H1 (cell line): ENCODE results near the gene ANXA2. TPM values are rescaled to one million over a fixed set of nuclear protein-coding genes. Genes with fewer than 3 reads are reported as not detected.

Experiments
- CTCF ChIA-PET: fragments of 300-600 bp; sonication (Branson Sonifier 250); formaldehyde crosslinking; loops from one replicate; lab custom pipeline; 2021; ENCODE audit not compliant: partially characterized antibody; lab: Charles Lee
- POLR2A ChIA-PET: fragments of 300-600 bp; sonication (Branson Sonifier 250); formaldehyde crosslinking; loops from one replicate; lab custom pipeline; 2021; ENCODE audit warnings: inconsistent platforms; ENCODE audit not compliant: partially characterized antibody; lab: Charles Lee
- DNase-seq, 2 experiments: peaks; one replicate each; pipeline versions ENCODE4 v3.0.0 to v3.0.0-alpha.2; 2010 to 2022; ENCODE audit warnings: low spot score in 2 of 2, low read depth in 1 of 2, mixed read lengths in 1 of 2
- FAIRE-seq: peaks from 2 replicates; lab custom pipeline; 2011; peaks lifted over from hg19 to GRCh38; lab: Jason Lieb, UNC
- H2AFZ ChIP-seq: 2 replicates; pipeline ENCODE4 v1.8.1; 2012; ENCODE audit warnings: low read length, inconsistent platforms
- H2AK5ac ChIP-seq: 2 replicates; pipeline ENCODE4 v1.6.1; 2013; ENCODE audit warnings: low read depth, low read length
- H2BK120ac ChIP-seq: replicated peaks from 2 replicates; pipeline ENCODE3; 2013; ENCODE audit warnings: low read depth, low read length, inconsistent platforms
- H2BK12ac ChIP-seq: 2 replicates; pipeline ENCODE4 v1.6.1; 2013; ENCODE audit warnings: low read depth, low read length
- H2BK15ac ChIP-seq: 2 replicates; pipeline ENCODE4 v1.6.1; 2013; ENCODE audit warnings: low read length
- H2BK20ac ChIP-seq: 2 replicates; pipeline ENCODE4 v1.6.1; 2013; ENCODE audit warnings: low read length
- H2BK5ac ChIP-seq: 2 replicates; pipeline ENCODE4 v1.6.1; 2013; ENCODE audit warnings: low read depth, low read length
- H3K14ac ChIP-seq: 2 replicates; pipeline ENCODE4 v1.6.1; 2013; ENCODE audit warnings: inconsistent platforms; ENCODE audit not compliant: insufficient read length
- H3K18ac ChIP-seq: 2 replicates; pipeline ENCODE4 v1.6.1; 2013; ENCODE audit warnings: low read length; ENCODE audit errors: extremely low read depth
- H3K23ac ChIP-seq: 2 replicates; pipeline ENCODE4 v1.6.1; 2013; ENCODE audit warnings: inconsistent platforms; ENCODE audit not compliant: insufficient read length
- H3K23me2 ChIP-seq: 2 replicates; pipeline ENCODE4 v1.6.1; 2013; ENCODE audit warnings: low read depth, low read length
- H3K27ac ChIP-seq: 2 replicates; pipeline ENCODE4 v1.6.1; 2011; ENCODE audit warnings: low read depth, low read length, inconsistent platforms
- H3K27me3 ChIP-seq, 4 experiments: replicated peaks in 1 of 4; 1 replicate in 1 of 4; 2 replicates in 3 of 4; pipeline versions ENCODE4 v1.6.1 to v1.8.1; 2011 to 2013; ENCODE audit warnings: low read length in 3 of 4, mild to moderate bottlenecking in 3 of 4, inconsistent platforms in 2 of 4, mixed read lengths in 2 of 4, moderate library complexity in 1 of 4; ENCODE audit not compliant: control insufficient read depth in 3 of 4, insufficient read depth in 3 of 4; ENCODE audit errors: extremely low read depth in 1 of 4
- H3K36me3 ChIP-seq, 4 experiments: 2 replicates each; pipeline versions ENCODE4 v1.6.1 to v1.8.1; 2011 to 2013; ENCODE audit warnings: mild to moderate bottlenecking in 4 of 4, low read length in 3 of 4, moderate library complexity in 2 of 4, control low read depth in 1 of 4, inconsistent platforms in 1 of 4; ENCODE audit not compliant: insufficient read depth in 4 of 4, control insufficient read depth in 2 of 4
- H3K4ac ChIP-seq: replicated peaks from 2 replicates; pipeline ENCODE3; 2013; ENCODE audit warnings: low read length, low read depth, mixed read lengths, inconsistent platforms; ENCODE audit not compliant: insufficient read length
- H3K4me1 ChIP-seq, 4 experiments: replicated peaks in 1 of 4; 1 replicate in 1 of 4; 2 replicates in 3 of 4; pipeline versions ENCODE4 v1.6.1 to v1.8.1; 2011 to 2013; ENCODE audit warnings: low read length in 3 of 4, inconsistent platforms in 2 of 4, mixed read lengths in 1 of 4; ENCODE audit not compliant: insufficient read depth in 4 of 4, control insufficient read depth in 3 of 4
- H3K4me2 ChIP-seq, 2 experiments: 2 replicates each; pipeline versions ENCODE4 v1.6.1 to v1.8.1; 2011 to 2013; ENCODE audit warnings: low read depth in 2 of 2, low read length in 2 of 2, control low read depth in 1 of 2, inconsistent platforms in 1 of 2, mild to moderate bottlenecking in 1 of 2; ENCODE audit not compliant: insufficient read depth in 1 of 2
- H3K4me3 ChIP-seq, 4 experiments: fragments of 200-600, 300-600 bp in 1 of 4; sonication (generic), shearing (Covaris generic), sonication (Bioruptor Twin) in 1 of 4; 2 replicates each; pipeline versions ENCODE4 v1.5.1 to v1.8.1; 2011 to 2016; ENCODE audit warnings: low read length in 4 of 4, low read depth in 3 of 4, control low read depth in 2 of 4, inconsistent platforms in 2 of 4, mild to moderate bottlenecking in 2 of 4, mixed read lengths in 1 of 4, moderate library complexity in 1 of 4; ENCODE audit not compliant: insufficient read depth in 2 of 4; ENCODE audit errors: extremely low read depth in 1 of 4
- H3K56ac ChIP-seq: replicated peaks from 2 replicates; pipeline ENCODE3; 2013; ENCODE audit warnings: low read depth, mild to moderate bottlenecking, mixed read lengths, low read length, inconsistent platforms; ENCODE audit not compliant: insufficient read length
- H3K79me1 ChIP-seq: 2 replicates; pipeline ENCODE4 v1.6.1; 2013; ENCODE audit warnings: low read depth, low read length, control low read depth
- H3K79me2 ChIP-seq, 2 experiments: 2 replicates each; pipeline versions ENCODE4 v1.6.1 to v1.8.1; 2012 to 2013; ENCODE audit warnings: low read length in 2 of 2, mild to moderate bottlenecking in 2 of 2, inconsistent platforms in 1 of 2; ENCODE audit not compliant: insufficient read depth in 2 of 2, control insufficient read depth in 1 of 2
- H3K9ac ChIP-seq, 4 experiments: replicated peaks in 1 of 4; 1 replicate in 1 of 4; 2 replicates in 3 of 4; pipeline versions ENCODE4 v1.6.1 to v1.8.1; 2011 to 2013; ENCODE audit warnings: low read depth in 3 of 4, low read length in 3 of 4, control low read depth in 2 of 4, mild to moderate bottlenecking in 2 of 4, moderate library complexity in 2 of 4, inconsistent platforms in 1 of 4; ENCODE audit errors: extremely low read depth in 1 of 4
- H3K9me3 ChIP-seq, 2 experiments: 2 replicates each; pipeline versions ENCODE4 v1.6.1 to v1.8.1; 2012 to 2013; ENCODE audit warnings: mild to moderate bottlenecking in 2 of 2, moderate library complexity in 2 of 2, control low read depth in 1 of 2, inconsistent platforms in 1 of 2, low read depth in 1 of 2, low read length in 1 of 2, mixed read lengths in 1 of 2; ENCODE audit not compliant: insufficient read depth in 2 of 2
- H4K20me1 ChIP-seq, 2 experiments: replicated peaks in 1 of 2; 2 replicates each; pipeline versions ENCODE3 to v1.8.1; 2011 to 2013; ENCODE audit warnings: inconsistent platforms in 2 of 2, low read length in 2 of 2, mild to moderate bottlenecking in 1 of 2; ENCODE audit not compliant: insufficient read depth in 2 of 2, control insufficient read depth in 1 of 2
- H4K5ac ChIP-seq: 2 replicates; pipeline ENCODE4 v1.6.1; 2013; ENCODE audit warnings: low read length, low read depth, mixed read lengths, inconsistent platforms; ENCODE audit not compliant: insufficient read length
- H4K8ac ChIP-seq: 2 replicates; pipeline ENCODE4 v1.8.0; 2013; ENCODE audit warnings: mild to moderate bottlenecking, moderate library complexity, low read length, inconsistent platforms; ENCODE audit not compliant: insufficient read depth; ENCODE audit errors: extremely low read depth
- H4K91ac ChIP-seq: replicated peaks from 2 replicates; pipeline ENCODE3; 2013; ENCODE audit warnings: low read length, mixed read lengths, inconsistent platforms; ENCODE audit not compliant: insufficient read length
- CEBPB ChIP-seq: IDR thresholded peaks from 2 replicates; pipeline ENCODE4 v1.6.1; 2012; ENCODE audit warnings: low read depth, low read length
- CHD1 ChIP-seq: IDR thresholded peaks from 2 replicates; pipeline ENCODE4 v1.6.1; 2012; ENCODE audit warnings: low read depth, low read length, improper control_type of control experiment
- CTBP2 ChIP-seq: IDR thresholded peaks from 2 replicates; pipeline ENCODE4 v1.7.0; 2011; ENCODE audit warnings: borderline replicate concordance, mild to moderate bottlenecking, moderate library complexity, mixed read lengths, low read length; ENCODE audit not compliant: insufficient read depth, insufficient read length
- KDM4A ChIP-seq: IDR thresholded peaks from one replicate; pipeline ENCODE4 v1.7.1; 2012; ENCODE audit warnings: low read depth, mild to moderate bottlenecking, moderate library complexity, low read length, inconsistent platforms; ENCODE audit not compliant: severe bottlenecking
- MAFK ChIP-seq: IDR thresholded peaks from 2 replicates; pipeline ENCODE4 v1.6.1; 2012; ENCODE audit warnings: low read depth, mild to moderate bottlenecking, improper control_type of control experiment, low read length
- NRF1 ChIP-seq: IDR thresholded peaks from 2 replicates; pipeline ENCODE4 v1.6.1; 2011; ENCODE audit warnings: mild to moderate bottlenecking, low read depth, low read length, improper control_type of control experiment
- SIN3A ChIP-seq, 2 experiments: IDR thresholded peaks in 1 of 2; conservative IDR thresholded peaks in 1 of 2; 2 replicates each; pipeline ENCODE4 v1.6.1; 2011 to 2012; ENCODE audit warnings: low read length in 2 of 2, improper control_type of control experiment in 1 of 2, low read depth in 1 of 2, mild to moderate bottlenecking in 1 of 2
- SP4 ChIP-seq: IDR thresholded peaks from 2 replicates; pipeline ENCODE4 v1.6.1; 2012; ENCODE audit warnings: low read length, inconsistent platforms
- SUZ12 ChIP-seq: fragments of 200-600 bp; sonication (generic); IDR thresholded peaks from 2 replicates; pipeline ENCODE4 v1.6.1; 2012; ENCODE audit warnings: mild to moderate bottlenecking, inconsistent platforms, low read length, moderate library complexity, mixed read lengths
- TAF7 ChIP-seq: optimal IDR thresholded peaks from 2 replicates; pipeline ENCODE3; 2011; ENCODE audit warnings: low read depth, mild to moderate bottlenecking, inconsistent platforms, low read length, moderate library complexity, borderline replicate concordance
- TCF12 ChIP-seq: IDR thresholded peaks from 2 replicates; pipeline ENCODE4 v1.6.1; 2011; ENCODE audit warnings: low read depth, mild to moderate bottlenecking, low read length
- YY1 ChIP-seq: IDR thresholded peaks from 2 replicates; pipeline ENCODE4 v1.6.1; 2011; ENCODE audit warnings: low read depth, mild to moderate bottlenecking, low read length
- WGBS, 2 experiments: shearing (Covaris generic) in 1 of 2; methylation state at CpG; one replicate each; pipeline versions ENCODE4 v1.1.6 to v1.1.7; 2013 to 2015; ENCODE audit warnings: low lambda C conversion rate in 2 of 2, mixed read lengths in 2 of 2, inconsistent platforms in 1 of 2, low coverage in 1 of 2, missing lambda C conversion rate in 1 of 2; ENCODE audit not compliant: insufficient replicate concordance in 2 of 2, insufficient coverage in 1 of 2, insufficient read length in 1 of 2; ENCODE audit errors: extremely low coverage in 1 of 2, missing lambda C conversion rate in 1 of 2; 5-methylcytosine and 5-hydroxymethylcytosine counted together
- polyA plus RNA-seq, 7 experiments: library from polyadenylated mRNA; depleted of rRNA in 3 of 7; stranded (reverse) in 5 of 7; unstranded in 2 of 7; fragments of >200 nt in 5 of 7; fragments of 200-250 nt in 2 of 7; gene quantifications; 1 replicate in 5 of 7; 2 replicates in 1 of 7; 4 replicates in 1 of 7; pipeline versions ENCODE4 v1.2.1 to v1.2.3, GENCODE V29; 2011 to 2013; ENCODE audit warnings: missing spikeins in 2 of 7, mixed read lengths in 2 of 7
- total RNA-seq: library from RNA; stranded (reverse); fragmentation: NEBNext Ultra II Directional; extraction: Animal tissue kit (Norgen Biotek cat#: 25700); gene quantifications from 2 replicates; pipeline ENCODE4 v1.2.1, GENCODE V29; 2021

ANXA2 gene
- total and polyA plus RNA-seq, 2 of the 8 experiments (the other 6 are each of a cell fraction or from before 2014, with no cell fraction given), result 178 to 217 TPM

GRCh38 chr15:60428935-60429334 is 31.1 kb upstream of the ANXA2 start:
- DNase-seq (no peak), FAIRE-seq (no peak)
- no peak overlapping the region for H3K4me2 ChIP-seq
- H2BK120ac ChIP-seq, result no peak overlapping the region
- H3K4me3 ChIP-seq, result no peak overlapping the region
- H3K79me2 ChIP-seq, result no peaks in the 10 kb centered on the region
- no peak overlapping the region for H3K9ac ChIP-seq
- H2BK15ac ChIP-seq, result no peak overlapping the region
- H2AFZ ChIP-seq, result no peak overlapping the region
- no peaks in the 10 kb centered on the region for H3K9me3 ChIP-seq
- peaks cover 0 to 27% (median 0%) of the 10 kb centered on the region in 4 experiments; a peak in 4 of 8 replicates for H3K36me3 ChIP-seq
- H2BK20ac ChIP-seq, result no peak overlapping the region
- H2AK5ac ChIP-seq, result no peak overlapping the region
- no peak overlapping the region for H4K8ac ChIP-seq
- H3K23me2 ChIP-seq, result no peaks in the 10 kb centered on the region
- 94% methylated on average over 1 of the region's 1 CpG; no CpG with 5 or more reads in 1 of the 2 experiments for WGBS, 2 experiments
- H3K79me1 ChIP-seq, result no peaks in the 10 kb centered on the region
- no peak overlapping the region for H3K23ac ChIP-seq
- no peaks in the 10 kb centered on the region for H4K20me1 ChIP-seq
- H2BK12ac ChIP-seq, result no peak overlapping the region
- no peaks in the 10 kb centered on the region for H3K4me1 ChIP-seq
- H4K91ac ChIP-seq, result no peak overlapping the region
- H4K5ac ChIP-seq, result no peak overlapping the region
- H3K14ac ChIP-seq, result no peak overlapping the region
- CTCF ChIA-PET, result interaction anchor here (1.0 kb wide), 1 partner anchor 15 kb away, joined by 3 read pairs; no protein-coding TSS in a partner anchor
- H3K27me3 ChIP-seq, result no peaks in the 10 kb centered on the region
- H3K56ac ChIP-seq, result no peak overlapping the region
- TF ChIP-seq MAFK (no peak), KDM4A (no peak), SUZ12 (no peak), TAF7 (no peak), SIN3A (conservative IDR thresholded peaks at IDR 0.05 in 1 of 2, IDR thresholded peaks at IDR 0.05 in 1 of 2; ENCODE audit: low read depth in 1 of 2, low read length in 2 of 2) (no peak), CHD1 (no peak), TCF12 (no peak), NRF1 (no peak), CTBP2 (no peak), YY1 (no peak), CEBPB (no peak), SP4 (no peak)
- H3K18ac ChIP-seq, result no peak overlapping the region
- H3K4ac ChIP-seq, result no peak overlapping the region
- no peak overlapping the region for H3K27ac ChIP-seq
- POLR2A ChIA-PET, result interaction anchor here (2.0 kb wide), 1 partner anchor 8 kb away, joined by 10 read pairs; no protein-coding TSS in a partner anchor
- no peak overlapping the region for H2BK5ac ChIP-seq
